DMS53 treated with DMSO at 0.1 percent for 48 hours (cell line): ENCODE measurements around the gene AVPR2.

Experiments
- DNase-seq: peaks from one replicate; lab custom pipeline; 2025; ENCODE audit not compliant: unreplicated experiment; lab: John Stamatoyannopoulos, UW

AVPR2 gene

DNA sequence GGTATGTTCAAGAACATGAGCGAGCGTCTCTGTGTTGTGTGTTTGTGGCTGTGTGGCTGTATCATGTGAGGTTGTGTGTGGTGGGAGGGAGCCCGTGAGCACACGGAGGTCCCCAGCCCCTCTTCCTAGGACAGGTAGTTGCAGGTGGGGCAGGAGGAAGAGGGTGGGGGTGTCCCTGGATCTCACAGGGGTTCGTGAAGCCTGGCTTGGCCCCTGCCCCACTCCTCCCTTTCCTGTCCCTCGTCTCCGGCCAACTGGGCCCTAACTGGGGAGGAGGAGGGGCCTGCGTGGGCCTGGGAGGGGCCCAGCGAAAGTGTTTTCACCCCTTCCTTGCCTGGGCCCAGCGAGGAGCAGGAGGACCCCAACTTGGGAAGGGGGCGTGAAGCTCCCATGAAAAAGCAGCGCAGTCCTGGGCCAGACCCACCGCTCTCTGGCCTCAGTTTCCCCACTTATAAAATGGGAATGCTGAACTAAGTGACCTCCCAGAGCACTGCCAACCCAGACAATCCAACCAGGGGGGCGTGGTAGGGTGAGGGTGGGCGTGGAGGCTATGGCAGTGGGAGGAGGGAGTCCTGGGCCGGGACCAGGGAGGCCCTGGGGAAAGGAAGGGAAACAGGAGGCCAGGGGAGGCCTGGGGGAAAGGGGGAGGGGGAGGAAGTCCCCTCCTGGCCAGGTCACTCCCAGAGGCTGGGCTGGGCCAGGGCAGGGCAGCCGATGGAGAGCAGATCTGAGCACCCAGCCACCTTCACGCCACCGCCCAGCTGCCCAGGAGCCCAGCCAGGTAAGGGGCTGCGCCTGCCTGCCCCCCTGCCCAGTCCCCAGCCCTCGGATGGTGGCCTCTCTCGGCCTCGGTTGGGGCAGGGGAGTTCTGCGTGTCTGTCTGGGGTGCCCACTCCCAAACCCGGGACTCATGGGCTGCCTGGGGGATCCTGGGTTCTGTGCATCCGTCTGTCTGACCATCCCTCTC lies at the start of gene AVPR2:
AVPR2 (plus strand) TSS at position 683 of the 967 bp plus-strand sequence. CDS start 473 bp downstream, outside the sequence.
- DNase-seq, result no peak

DNA sequence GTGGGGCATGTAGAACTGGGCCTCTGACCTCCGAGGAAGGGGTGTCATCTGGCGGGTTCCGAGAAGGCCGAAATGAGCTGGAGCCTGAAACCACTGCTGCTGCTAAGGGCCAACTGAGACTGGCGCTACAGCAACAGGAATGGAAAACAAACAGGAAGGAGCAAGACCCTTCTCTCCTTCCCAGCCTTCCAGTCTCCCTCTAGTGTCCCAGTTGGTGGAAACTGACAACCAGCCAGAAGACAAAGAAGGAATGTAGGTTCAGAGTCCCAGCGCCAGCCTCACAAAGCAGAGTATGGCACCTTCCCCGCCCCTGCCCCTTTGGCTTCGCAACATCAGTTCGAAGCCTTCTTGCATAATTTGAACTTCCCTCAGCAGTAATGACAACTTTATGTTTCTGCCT lies 49.8 kb upstream of the AVPR2 start:
- DNase-seq, result no peak

DNA sequence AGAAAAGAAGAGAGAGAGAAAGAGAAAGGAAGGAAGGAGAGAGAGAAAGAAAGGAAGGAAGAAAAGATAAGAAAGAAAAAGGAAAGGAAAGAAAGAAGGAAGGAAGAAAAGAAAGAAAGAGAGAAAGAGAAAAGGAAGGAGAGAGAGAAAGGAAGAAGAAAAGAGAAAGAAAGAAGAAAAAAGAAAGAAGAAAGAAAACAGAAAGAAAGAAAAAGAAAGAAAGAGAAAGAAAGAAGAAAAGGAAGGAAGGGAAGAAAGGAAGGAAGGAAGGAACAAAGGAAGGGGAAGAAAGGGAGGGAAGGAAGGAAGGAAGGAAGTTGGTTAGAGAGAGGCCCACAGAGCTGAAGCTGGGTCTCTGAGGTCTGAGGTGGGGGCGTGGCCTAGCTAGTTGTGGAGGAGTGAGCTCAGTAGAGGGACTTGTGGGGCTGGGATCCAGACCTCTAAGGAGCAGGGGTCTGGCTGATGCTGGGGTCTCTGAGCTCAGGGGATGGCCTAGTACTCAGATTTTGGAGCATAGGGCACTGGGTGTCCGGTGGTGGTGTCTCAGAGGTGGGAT lies 47.0 kb upstream of the AVPR2 start:
- no peak for DNase-seq

DNA sequence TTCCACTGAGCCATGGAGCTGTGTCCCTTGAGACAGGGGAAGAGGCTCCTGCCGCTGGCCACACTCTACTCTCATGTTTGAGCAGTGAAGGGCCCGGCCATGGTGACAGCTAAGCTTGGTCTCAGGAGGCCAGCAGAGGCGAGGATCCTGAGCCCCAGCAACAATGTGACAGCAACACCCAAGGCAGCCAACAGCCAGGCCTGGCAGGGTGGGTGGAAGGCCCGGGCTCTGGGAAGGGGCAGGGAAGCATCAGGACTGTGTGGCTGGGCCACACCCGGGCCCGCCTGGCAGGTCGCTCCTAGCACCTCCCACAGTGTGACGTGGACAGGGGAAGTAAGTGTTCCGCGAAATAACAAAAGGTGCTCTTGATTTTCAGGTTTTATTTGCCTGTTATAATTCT lies 43.3 kb upstream of the AVPR2 start:
- DNase-seq, result no peak

DNA sequence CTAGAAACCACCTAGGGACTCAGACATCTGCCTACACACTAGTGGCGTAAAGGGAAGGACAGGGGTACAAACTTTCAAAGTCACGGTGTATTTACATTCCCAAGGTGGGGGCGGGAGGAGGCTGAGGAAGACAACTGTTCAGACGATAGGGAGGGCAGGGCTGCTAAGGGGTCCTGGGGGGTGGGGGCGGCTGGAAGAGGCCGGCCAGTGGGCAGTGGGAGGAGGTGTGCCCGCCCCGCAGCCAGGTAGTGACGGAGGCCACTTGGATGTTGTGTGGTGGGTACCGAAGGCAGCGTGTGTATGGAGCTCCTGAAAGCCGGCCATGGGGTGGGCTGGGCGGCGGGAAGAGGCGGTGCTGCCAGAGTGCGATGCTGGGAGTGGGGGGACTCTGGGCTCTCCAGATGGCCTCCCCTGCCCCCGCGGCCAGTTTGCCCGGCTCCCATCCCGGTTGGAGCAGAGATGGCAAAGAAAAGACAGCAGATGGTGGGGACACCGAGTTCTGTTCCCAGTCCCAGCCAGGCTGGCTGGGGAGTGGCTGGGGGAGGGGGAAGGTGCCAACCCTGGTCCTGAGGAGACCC lies 42.7 kb upstream of the AVPR2 start:
- no peak for DNase-seq

DNA sequence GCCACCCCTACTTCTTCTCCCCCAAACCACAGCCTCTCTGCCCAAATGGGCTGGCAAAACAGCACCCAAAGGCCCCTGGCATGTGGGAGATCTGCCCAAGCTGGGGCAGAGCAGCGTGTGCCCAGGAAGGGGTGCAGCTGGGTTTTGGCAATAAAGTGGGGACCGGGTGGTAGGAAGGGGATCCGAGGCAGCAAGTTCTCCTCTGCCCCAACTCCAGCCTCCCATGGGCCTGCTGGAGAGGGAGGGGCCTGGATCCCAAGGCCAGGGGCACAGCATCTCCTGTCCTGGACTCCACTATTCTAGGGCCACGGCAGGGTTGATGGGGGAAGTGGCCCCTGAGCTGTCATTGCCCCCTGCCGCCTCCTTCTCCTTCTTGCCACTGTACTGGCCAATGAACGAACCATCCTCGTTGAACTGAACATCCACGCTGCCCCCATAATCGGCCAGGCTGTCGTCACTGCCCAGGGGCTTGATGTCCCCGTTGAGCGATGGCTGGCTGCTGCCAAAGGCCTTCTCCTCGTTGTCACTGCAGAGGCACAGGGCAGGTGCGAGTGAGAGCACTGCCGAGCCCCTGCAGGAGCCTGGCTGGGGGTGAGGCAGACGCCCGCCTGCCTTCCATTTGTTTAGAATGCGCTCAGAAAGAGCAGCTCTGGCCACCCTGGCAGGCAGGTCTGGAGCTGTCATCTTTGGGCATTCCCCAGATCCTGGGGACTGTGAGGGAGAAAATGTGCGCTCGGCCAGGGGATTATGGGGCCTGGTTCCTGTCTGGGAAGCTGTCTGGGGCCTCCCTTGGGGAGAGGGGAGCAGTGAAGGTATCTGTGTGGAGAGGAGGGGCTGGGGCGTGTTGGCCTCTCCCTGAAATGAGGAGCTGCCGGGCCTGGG lies 41.9 kb upstream of the AVPR2 start:
- DNase-seq, result no peak

DNA sequence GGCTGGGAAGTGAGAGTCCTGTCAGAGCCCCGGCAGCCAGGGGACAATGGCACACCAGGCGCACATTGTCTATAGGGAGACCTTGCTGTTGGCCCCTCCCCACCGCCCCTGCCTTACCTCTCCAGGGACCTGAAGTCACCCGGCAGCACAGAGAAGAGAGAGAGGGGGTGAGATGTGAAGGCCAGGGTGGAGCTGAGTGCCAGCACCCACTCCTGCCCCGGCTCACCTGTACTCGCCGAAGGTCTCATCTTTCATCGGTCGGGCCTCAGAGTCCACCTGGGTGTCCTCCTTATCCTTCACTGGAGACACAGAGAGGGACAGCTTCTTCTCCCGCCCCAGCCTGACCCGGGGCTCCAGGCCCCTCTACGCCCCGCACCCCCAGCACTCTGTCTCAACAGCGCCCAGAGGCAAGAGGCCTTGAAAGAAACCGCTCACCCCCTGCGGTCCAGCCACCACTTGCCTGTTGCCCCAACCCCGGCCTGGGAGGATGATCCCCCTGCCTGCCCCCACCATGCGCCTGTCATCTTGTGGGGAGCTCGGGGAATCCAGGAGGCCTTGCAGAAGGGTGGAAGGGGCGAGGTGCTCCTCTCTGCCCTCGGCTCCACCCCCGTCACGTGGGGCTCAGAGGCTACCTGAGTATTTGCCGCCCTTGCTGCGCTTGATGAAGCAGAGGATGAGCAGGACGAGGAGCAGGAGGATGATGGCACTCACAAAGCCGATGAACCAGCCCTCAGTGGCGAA lies 41.1 kb upstream of the AVPR2 start:
- no peak for DNase-seq

DNA sequence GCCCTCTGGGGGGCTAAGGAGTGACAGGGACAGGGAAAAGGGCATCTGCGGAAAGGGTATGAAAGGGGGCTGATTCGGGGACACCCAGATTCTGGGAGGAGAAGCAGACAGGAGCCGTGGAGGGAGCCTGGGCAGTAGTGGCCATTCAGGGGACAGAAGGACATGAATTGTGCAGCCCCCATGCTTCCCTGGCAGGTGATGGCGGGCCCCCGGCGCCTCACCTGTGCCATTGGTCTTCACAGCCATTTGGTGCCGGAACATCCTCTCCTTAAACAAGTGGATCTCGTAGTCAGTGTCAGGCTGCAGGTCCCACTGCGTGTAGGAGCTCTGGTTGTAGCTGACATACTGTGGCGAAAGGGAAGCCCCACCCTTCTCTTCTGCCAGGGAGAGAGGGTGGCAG lies 40.4 kb upstream of the AVPR2 start:
- DNase-seq, result no peak

DNA sequence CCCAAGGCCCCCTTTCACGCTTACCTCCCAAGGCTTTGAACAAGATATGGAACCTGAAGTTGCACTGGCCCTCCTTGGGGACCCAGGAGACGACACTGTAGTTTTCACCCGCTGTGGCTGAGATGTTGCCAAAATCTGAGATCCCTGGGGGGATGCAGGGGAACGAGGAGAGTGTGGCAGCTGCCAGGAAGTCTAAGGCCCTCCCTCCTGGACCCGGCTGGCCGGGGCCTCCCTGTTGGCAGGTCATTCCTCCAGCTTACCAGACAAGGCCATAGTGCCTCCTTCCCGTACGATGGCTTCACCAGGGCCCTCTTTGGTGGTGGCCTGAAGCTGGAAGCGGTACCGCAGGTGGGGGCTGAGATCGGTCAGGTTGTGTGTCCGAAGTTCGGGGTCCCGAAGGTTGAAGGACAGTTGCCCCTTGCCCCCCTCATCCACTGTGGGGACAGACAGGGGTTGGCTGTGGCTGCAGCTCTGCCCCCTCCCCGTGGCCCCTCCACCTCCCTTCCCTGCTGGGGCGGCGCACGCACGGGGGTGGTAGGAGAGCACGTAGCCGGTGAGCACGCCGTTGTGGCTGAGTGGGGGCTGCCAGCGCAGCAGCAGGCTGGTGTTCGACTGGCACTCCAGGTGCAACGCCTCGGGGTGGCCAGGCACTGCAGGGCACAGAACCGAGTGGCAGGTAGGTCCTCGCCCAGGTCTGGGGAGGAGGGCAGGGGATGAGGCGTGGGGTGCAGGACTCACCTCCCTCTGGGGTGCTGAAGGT lies 39.7 kb upstream of the AVPR2 start:
- no peak for DNase-seq

DNA sequence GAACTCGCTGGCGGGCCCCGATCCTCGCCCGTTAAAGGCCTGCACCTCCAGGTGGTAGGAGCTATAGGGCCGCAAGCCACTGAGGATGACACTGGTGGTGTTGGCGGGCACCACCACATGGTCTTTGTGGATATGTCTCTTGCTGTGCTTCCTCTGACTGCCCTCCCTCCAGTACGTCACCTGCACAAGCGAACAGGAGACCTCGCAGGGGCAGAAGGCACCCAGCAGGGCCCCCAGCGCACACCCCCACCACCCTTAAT lies 39.2 kb upstream of the AVPR2 start:
- DNase-seq, result no peak

DNA sequence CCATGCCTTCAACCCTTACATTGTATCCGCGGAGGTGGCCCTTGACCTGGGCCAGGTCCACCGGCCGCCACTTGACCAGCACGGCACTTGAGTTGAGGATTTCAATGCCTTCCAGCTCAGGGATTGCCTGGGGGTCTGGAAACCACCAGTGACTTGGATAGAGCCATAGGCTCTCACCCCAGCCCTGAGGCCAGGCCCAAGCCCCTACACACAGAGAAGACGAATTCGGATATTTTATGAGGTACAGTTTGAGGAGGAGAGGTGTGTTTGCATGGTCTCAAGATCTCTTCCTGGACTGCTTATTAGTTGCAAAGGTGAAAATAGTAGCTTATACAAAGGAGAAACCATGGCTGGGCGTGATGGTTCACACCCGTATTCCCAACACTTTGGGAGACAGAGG lies 38.8 kb upstream of the AVPR2 start:
- DNase-seq, result no peak

DNA sequence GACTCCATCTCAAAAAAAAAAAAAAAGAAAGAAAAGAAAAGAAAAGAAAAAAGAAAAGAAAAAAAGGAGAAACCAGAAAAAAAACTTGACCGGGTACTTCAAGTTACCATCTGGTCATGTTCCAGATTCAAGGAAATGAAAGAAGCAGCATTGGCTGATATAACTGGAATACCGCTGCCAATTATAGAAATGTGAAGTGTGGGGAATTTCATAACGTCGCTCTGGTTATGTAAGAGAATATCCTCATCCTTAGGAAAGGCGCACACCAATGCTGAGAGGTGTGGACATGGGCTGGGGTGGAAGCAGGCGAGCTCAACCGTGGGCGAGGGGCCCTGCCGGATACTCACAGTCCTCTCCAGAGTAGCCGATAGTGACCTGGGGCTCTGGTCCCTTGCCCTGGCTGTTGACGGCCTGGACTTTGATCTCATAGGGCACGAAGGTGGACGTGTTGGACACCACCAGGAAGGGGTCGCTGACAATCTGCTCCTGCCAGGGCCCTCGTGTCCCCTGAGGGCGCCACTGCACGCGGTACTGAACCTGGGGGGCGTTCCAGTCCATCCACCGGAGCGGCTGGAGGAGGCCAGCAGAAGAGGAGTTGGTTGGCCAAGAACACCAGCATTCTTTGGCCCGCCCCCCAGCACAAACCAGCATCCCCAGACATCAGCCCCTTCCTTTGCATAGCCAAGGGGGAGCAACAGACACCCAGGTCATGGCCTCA lies 38.0 kb upstream of the AVPR2 start:
- no peak for DNase-seq

DNA sequence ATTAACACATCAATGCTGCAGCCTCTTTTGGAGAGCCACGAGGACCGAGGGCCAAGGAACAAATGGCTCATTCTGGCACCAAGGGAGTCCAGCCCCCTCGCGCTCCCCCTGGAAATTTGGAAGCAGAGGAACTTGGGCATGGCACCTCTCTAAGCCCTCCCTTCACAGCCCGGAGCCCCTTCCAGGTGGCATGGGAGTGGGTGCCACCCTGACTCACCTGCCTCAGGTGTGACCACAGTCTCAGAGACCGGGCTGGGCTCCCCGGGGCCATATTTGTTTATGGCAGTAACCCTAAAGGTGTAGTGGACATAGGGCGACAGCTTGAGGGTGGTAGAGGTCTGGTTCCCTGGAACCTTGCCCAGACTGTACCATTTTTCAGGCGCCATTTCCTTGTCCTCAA lies 37.3 kb upstream of the AVPR2 start:
- no peak for DNase-seq

DNA sequence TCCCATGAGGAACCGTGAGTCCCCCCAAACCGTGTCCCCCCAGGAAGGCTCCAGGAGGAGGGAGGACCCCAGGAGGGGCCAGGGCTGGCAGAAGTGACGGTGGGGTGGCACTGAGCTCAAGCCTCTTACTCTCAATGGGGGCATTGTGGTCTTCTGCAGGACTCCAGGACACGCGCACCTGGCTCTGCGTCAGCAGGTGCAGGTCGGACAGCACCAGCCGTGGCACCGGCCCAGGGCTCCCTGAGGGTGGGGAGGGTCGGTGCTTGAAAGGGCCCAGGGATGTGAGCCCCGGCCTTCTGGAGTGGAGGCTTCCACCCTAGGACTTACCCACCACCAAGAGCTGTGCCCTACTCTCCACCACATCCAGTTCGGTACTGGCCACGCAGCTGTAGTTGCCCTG lies 36.8 kb upstream of the AVPR2 start:
- no peak for DNase-seq

DNA sequence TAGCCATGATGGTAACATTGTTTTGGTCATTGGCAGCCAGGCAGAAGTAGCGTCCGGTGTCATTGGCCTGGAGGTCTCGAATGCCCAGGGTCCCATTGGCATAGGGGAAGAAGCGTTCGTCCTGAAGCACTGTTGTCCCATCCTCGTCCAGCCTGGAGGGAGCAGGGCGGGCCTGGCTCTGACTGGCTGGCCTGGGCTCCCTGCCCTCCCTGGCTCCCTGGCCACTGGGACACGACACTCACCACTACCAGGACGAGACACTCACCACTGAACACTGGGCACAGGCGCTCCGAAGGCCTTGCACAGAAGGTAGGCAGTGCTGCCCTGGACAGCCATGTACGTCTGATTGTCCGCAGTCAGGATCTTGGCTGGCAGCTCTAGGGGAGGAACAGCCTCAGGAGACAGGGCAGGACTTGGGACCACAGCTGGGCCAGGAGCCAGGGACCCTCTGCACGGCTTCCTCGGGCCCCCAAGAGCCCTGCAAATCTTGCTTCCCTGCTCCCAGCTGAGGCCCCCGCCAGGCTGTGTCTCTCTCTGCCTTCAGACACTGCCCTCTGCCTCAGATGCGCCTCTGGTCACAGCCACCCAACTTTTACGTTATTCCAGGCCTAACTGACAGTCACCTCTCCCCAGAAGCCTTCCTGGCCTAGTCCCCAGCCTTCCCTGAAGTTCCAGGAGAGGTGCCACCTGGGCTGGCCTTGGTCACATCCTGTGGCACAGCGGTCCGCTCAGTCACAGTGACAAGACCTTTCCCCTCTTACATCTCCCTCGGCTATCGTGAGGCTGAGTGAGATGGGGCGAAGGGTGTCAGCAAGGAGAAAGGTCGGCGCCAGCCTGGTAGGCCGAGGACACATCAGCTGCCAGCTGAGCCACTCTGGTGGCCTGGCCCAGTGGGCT lies 35.6 kb upstream of the AVPR2 start:
- no peak for DNase-seq

DNA sequence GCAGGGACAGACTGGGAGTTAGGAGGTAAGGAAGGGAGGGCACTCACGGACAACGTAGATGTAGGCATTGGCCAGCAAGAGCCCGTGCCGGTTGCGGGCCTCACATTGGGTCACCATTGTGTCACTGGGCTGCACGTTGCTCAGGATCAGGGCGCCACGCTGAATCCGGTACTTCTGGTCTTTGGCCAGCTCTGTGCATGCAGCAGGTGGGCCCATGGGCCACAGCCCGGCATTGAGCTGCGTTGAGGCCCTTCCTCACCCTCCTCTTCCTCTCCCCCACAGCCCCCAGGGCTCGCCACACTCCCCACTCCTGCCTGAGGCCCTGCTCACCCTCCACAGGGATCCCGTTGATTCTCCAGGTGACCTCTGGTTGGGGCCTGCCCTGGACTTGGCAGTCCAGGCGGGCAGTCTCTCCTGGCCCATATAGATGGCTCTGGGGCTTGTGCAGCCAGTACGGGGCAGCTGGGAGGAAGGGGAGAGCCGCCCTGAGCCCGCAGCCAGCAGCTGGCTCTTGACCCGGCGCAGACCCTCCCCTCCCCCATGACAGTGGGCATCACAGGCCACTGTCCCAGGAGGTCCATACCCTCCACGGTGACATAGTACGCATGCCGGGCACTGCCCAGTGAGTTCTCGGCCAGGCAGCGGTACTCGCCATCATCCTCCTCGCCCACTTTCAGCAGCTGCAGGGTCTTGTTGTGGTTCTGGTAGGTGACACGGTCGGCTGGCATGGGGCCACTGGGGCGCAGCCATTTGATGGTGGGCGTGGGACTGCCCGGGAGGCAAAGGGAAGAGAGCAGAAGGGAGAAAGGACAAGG lies 34.8 kb upstream of the AVPR2 start:
- no peak for DNase-seq

DNA sequence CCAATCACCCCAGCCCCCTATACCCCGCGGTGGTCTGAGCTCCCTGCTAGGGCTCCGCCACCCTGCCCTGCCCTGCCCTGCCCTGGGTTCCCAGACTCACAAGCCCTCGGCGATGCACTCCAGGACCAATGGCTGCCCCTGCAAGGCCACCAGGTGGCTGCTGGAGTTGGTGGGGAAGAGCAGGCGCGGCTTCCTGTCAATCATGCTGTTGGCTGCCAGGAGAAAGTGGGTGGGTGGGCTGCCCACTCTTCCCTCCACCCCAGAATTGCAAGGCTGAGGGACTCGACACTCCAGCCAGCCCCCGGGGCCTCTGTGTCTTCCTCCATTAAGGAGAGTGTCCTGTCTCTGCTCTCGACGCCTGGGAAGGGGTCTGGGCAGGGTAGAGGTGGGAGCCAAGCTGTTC lies 34.2 kb upstream of the AVPR2 start:
- no peak for DNase-seq
